ENCODE data around the gene C16orf96. TPM values are rescaled to one million over a fixed set of nuclear protein-coding genes. Genes with fewer than 3 reads are reported as not detected.

C16orf96 gene
- total RNA-seq, 1 experiment from 2014 or later = 0.15 TPM

- ChIA-PET POLR2A (ENCODE audit: unreplicated experiment) (no interaction called here), CTCF (no interaction called here)
- TF ChIP-seq EZH2 (IDR thresholded peaks at IDR 0.05; ENCODE audit: low read depth) = no peak
- no peak for TF ChIP-seq CTCF (conservative IDR thresholded peaks at IDR 0.05)
- intact Hi-C loops (cut with micrococcal nuclease; ENCODE audit: unreplicated experiment) = no loop called here
- Histone ChIP-seq H3K4me3 (no peak overlapping the region), H3K4me2 (no peak overlapping the region), H3K9me3 (ENCODE audit: insufficient read depth, low read depth) (no peaks in the 10 kb centered on the region), H3K27ac (no peak overlapping the region), H3K27me3 (ENCODE audit: insufficient read depth, low read depth) (no peaks in the 10 kb centered on the region), H3K79me2 (ENCODE audit: low read depth) (peaks cover 5% of the 10 kb centered on the region), H3K4me1 (replicated peaks; ENCODE audit: insufficient read depth) (no peaks in the 10 kb centered on the region), H3K9me2 (ENCODE audit: insufficient read depth) (no peaks in the 10 kb centered on the region), H4K20me1 (ENCODE audit: insufficient read depth) (peaks cover 10% of the 10 kb centered on the region; the same call in 1 of the 2 replicates), H3K36me3 (ENCODE audit: low read depth) (peaks cover 5% of the 10 kb centered on the region; the same call in 1 of the 2 replicates), H3F3A (ENCODE audit: insufficient read depth, low read depth) (no peaks in the 10 kb centered on the region), H2AFZ (no peak overlapping the region)
- no peak for DNase-seq
- no TSS peak for BruUV-seq (replicated peaks)
These were observed 92.8 kb downstream of the C16orf96 start for GRCh38 chr16:4648917-4649316.

GRCh38 chr16:4649744-4650442, 93.8 kb downstream of the C16orf96 start:
- POLR2A ChIA-PET (ENCODE audit: unreplicated experiment) = interaction anchor here (0.7 to 1.0 kb wide), 2 partner anchors 14 to 153 kb away, joined by 3 to 4 read pairs; no protein-coding TSS in a partner anchor
- intact Hi-C loops (cut with micrococcal nuclease; ENCODE audit: unreplicated experiment) = no loop called here
- peaks cover 10% of the 10 kb centered on the region; the same call in 1 of the 2 replicates for H4K20me1 ChIP-seq (ENCODE audit: insufficient read depth)

More at GRCh38 chr16:4649744-4650442, 93.8 kb downstream of the C16orf96 start:
- DNase-seq = no peak
- Histone ChIP-seq H3K4me3 (no peak overlapping the region), H2AFZ (no peak overlapping the region), H3K27me3 (ENCODE audit: insufficient read depth, low read depth) (no peaks in the 10 kb centered on the region), H3K79me2 (ENCODE audit: low read depth) (no peaks in the 10 kb centered on the region), H3K9me2 (ENCODE audit: insufficient read depth) (no peaks in the 10 kb centered on the region), H3K9me3 (ENCODE audit: insufficient read depth, low read depth) (no peaks in the 10 kb centered on the region), H3K36me3 (ENCODE audit: low read depth) (peaks cover 5% of the 10 kb centered on the region; the same call in 1 of the 2 replicates), H3K4me1 (replicated peaks; ENCODE audit: insufficient read depth) (no peaks in the 10 kb centered on the region), H3K4me2 (no peak overlapping the region), H3K27ac (no peak overlapping the region), H3F3A (ENCODE audit: insufficient read depth, low read depth) (no peaks in the 10 kb centered on the region)
- TF ChIP-seq EZH2 (IDR thresholded peaks at IDR 0.05; ENCODE audit: low read depth) (no peak), CTCF (conservative IDR thresholded peaks at IDR 0.05) (no peak)
- BruUV-seq (replicated peaks) = no TSS peak
- CTCF ChIA-PET = interaction anchor here (0.5 to 0.7 kb wide), 4 partner anchors 25 to 145 kb away, joined by 3 to 7 read pairs (median 4); partner anchors contain the start of gene MGRN1

Other genes starting within 250 kb of the C16orf96 start
- 44.2 and 48.3 TPM in 2 replicates for gene GLIS2, start 240.3 kb upstream of the C16orf96 start, total RNA-seq (2021)
- gene PAM16, start 205.0 kb upstream of the C16orf96 start, total RNA-seq (2021) = 95.9 and 110 TPM in 2 replicates
- gene VASN, start 184.5 kb upstream of the C16orf96 start, total RNA-seq (2021) = 45.3 and 49.8 TPM in 2 replicates
- 42.1 and 55.4 TPM in 2 replicates for gene CORO7, start 139.7 kb upstream of the C16orf96 start, total RNA-seq (2021)
- gene DNAJA3, start 130.5 kb upstream of the C16orf96 start, total RNA-seq (2021) = 58.9 and 66.5 TPM in 2 replicates
- gene NMRAL1, start 81.7 kb upstream of the C16orf96 start, total RNA-seq (2021) = 118 and 141 TPM in 2 replicates
- 68.1 and 69.5 TPM in 2 replicates for gene HMOX2, start 79.9 kb upstream of the C16orf96 start, total RNA-seq (2021)
- gene CDIP1, start 17.6 kb upstream of the C16orf96 start, total RNA-seq (2021) = 10.7 and 18.4 TPM in 2 replicates
- 58.4 and 68.7 TPM in 2 replicates for gene UBALD1, start 58.5 kb downstream of the C16orf96 start, total RNA-seq (2021)
- 67.9 and 70.4 TPM in 2 replicates for gene MGRN1, start 68.5 kb downstream of the C16orf96 start, total RNA-seq (2021)
- 25.7 and 37.5 TPM in 2 replicates for gene NUDT16L1, start 137.2 kb downstream of the C16orf96 start, total RNA-seq (2021)
- gene ANKS3, start 177.9 kb downstream of the C16orf96 start, total RNA-seq (2021) = 32.8 and 35.0 TPM in 2 replicates
- 1.8 and 2.4 TPM in 2 replicates for gene DNAAF8, start 178.2 kb downstream of the C16orf96 start, total RNA-seq (2021)
- gene ZNF500, start 210.8 kb downstream of the C16orf96 start, total RNA-seq (2021) = 28.8 and 29.2 TPM in 2 replicates
- gene SEPTIN12, start 232.0 kb downstream of the C16orf96 start, total RNA-seq (2021) = not detected in 2 replicates
- gene SMIM22, start 239.0 kb downstream of the C16orf96 start, total RNA-seq (2021) = 134 and 182 TPM in 2 replicates
- 40.8 and 45.2 TPM in 2 replicates for gene ROGDI, start 246.3 kb downstream of the C16orf96 start, total RNA-seq (2021)